BE2C (cell line): ENCODE results near the gene PLCG1.

ENCODE experiments used
- DNase-seq: peaks from one replicate; pipeline ENCODE4 v3.0.0-alpha.2; 2020
- H3K27me3 ChIP-seq: fragments of 250-450 bp; sonication (Bioruptor Pico); 2 replicates; pipeline ENCODE4 v1.5.1; 2020; ENCODE audit warnings: mild to moderate bottlenecking
- H3K36me3 ChIP-seq: fragments of 250-450 bp; sonication (Bioruptor Pico); 2 replicates; pipeline ENCODE4 v1.5.1; 2020; ENCODE audit warnings: mild to moderate bottlenecking
- H3K4me1 ChIP-seq: fragments of 250-450 bp; sonication (Bioruptor Pico); 2 replicates; pipeline ENCODE4 v1.5.1; 2020
- H3K4me3 ChIP-seq: 2 replicates; pipeline ENCODE4 v1.5.1; 2011; ENCODE audit warnings: low read depth, low read length
- H3K9me3 ChIP-seq: fragments of 250-450 bp; sonication (Bioruptor Pico); 2 replicates; pipeline ENCODE4 v1.5.1; 2020
- CTCF ChIP-seq: IDR thresholded peaks from 2 replicates; pipeline ENCODE4 v1.5.1; 2012; ENCODE audit warnings: mild to moderate bottlenecking, low read depth, low read length

Gene PLCG1

GRCh38 chr20:41174782-41175181, 37.4 kb downstream of the PLCG1 start:
- H3K4me1 ChIP-seq: peaks cover 6% of the 10 kb centered on the region
- TF ChIP-seq CTCF: no peak
- peaks cover 47% of the 10 kb centered on the region for H3K36me3 ChIP-seq
- H3K27me3 ChIP-seq: no peaks in the 10 kb centered on the region
- no peak for DNase-seq
- H3K9me3 ChIP-seq: no peaks in the 10 kb centered on the region
- H3K4me3 ChIP-seq: no peak overlapping the region

GRCh38 chr20:41175201-41175651, 37.9 kb downstream of the PLCG1 start:
- Histone ChIP-seq H3K4me1 (peaks cover 6% of the 10 kb centered on the region), H3K4me3 (no peak overlapping the region), H3K9me3 (no peaks in the 10 kb centered on the region), H3K36me3 (peaks cover 46% of the 10 kb centered on the region), H3K27me3 (no peaks in the 10 kb centered on the region)
- DNase-seq: no peak
- no peak for TF ChIP-seq CTCF

GRCh38 chr20:41175727-41176330, 38.5 kb downstream of the PLCG1 start:
- peaks cover 6% of the 10 kb centered on the region for H3K4me1 ChIP-seq
- no peak overlapping the region for H3K4me3 ChIP-seq
- no peaks in the 10 kb centered on the region for H3K27me3 ChIP-seq
- no peak for TF ChIP-seq CTCF
- H3K9me3 ChIP-seq: no peaks in the 10 kb centered on the region
- DNase-seq: no peak
- peaks cover 45% of the 10 kb centered on the region for H3K36me3 ChIP-seq

GRCh38 chr20:41176711-41177552, 39.6 kb downstream of the PLCG1 start:
- no peak for DNase-seq

GRCh38 chr20:41177636-41178035, 40.3 kb downstream of the PLCG1 start:
- H3K36me3 ChIP-seq: peaks cover 37% of the 10 kb centered on the region
- no peak for DNase-seq
- TF ChIP-seq CTCF: no peak

More at GRCh38 chr20:41176711-41177552, 39.6 kb downstream of the PLCG1 start:
- no peak for TF ChIP-seq CTCF
- no peaks in the 10 kb centered on the region for H3K27me3 ChIP-seq
- H3K9me3 ChIP-seq: no peaks in the 10 kb centered on the region
- peaks cover 42% of the 10 kb centered on the region for H3K36me3 ChIP-seq
- H3K4me1 ChIP-seq: peaks cover 6% of the 10 kb centered on the region
- H3K4me3 ChIP-seq: no peak overlapping the region

GRCh38 chr20:41178495-41178894, 41.2 kb downstream of the PLCG1 start:
- Histone ChIP-seq H3K36me3 (peaks cover 30% of the 10 kb centered on the region), H3K9me3 (no peaks in the 10 kb centered on the region), H3K4me1 (peaks cover 6% of the 10 kb centered on the region), H3K4me3 (no peak overlapping the region), H3K27me3 (no peaks in the 10 kb centered on the region)
- TF ChIP-seq CTCF: no peak
- no peak for DNase-seq

More at GRCh38 chr20:41177636-41178035, 40.3 kb downstream of the PLCG1 start:
- H3K27me3 ChIP-seq: no peaks in the 10 kb centered on the region
- H3K4me3 ChIP-seq: no peak overlapping the region
- H3K4me1 ChIP-seq: peaks cover 6% of the 10 kb centered on the region
- H3K9me3 ChIP-seq: no peaks in the 10 kb centered on the region
